Stomach (tissue), 8 donors: ENCODE measurements around the gene EPS8L1. TPM values are rescaled to one million over a fixed set of nuclear protein-coding genes. Genes with fewer than 3 reads are reported as not detected.

Source experiments
- polyA plus RNA-seq, 3 donors: library from polyadenylated mRNA; stranded (reverse); fragments of 200-250 nt; gene quantifications; one replicate each; pipeline ENCODE4 v1.2.3, GENCODE V29; 2013
- small RNA-seq, 4 donors: library from RNA; depleted of rRNA; stranded (forward); fragments of <200 nt; gene quantifications; one replicate each; pipeline ENCODE3, GENCODE V24; 2016
- total RNA-seq, 5 donors: library from RNA; depleted of rRNA; stranded (reverse); fragments of >200 nt; gene quantifications; one replicate each; pipeline versions ENCODE4 v1.1.0 to v1.2.3, GENCODE V29; 2014 to 2016
- donor health status: healthy with polysubstance abuse.
- donor health status: Bipolar disorder and iron deficiency.
- donor health status: healthy.

The EPS8L1 gene
- total and polyA plus RNA-seq, 8 donors: 32.3 to 320 (median 101) TPM

Small RNA genes lying within 50 kb of the gene (small RNA-seq; reads per million reads assigned to genes)
- gene MIR7975: 0 reads per million in 4 donors

Other genes with a start within 250 kb of the EPS8L1 start
- gene KIR2DS4, start 243.2 kb upstream of the EPS8L1 start, total RNA-seq: not detected
- gene KIR2DS4, start 243.2 kb upstream of the EPS8L1 start, polyA plus RNA-seq: not detected
- not detected for gene KIR3DL2, start 225.4 kb upstream of the EPS8L1 start, total RNA-seq
- not detected for gene KIR3DL2, start 225.4 kb upstream of the EPS8L1 start, polyA plus RNA-seq
- gene FCAR, start 201.6 kb upstream of the EPS8L1 start, total RNA-seq: 1 to 10 TPM in 1 of 5 donors, not detected in 4; 1.3 TPM
- gene FCAR, start 201.6 kb upstream of the EPS8L1 start, polyA plus RNA-seq: 1 to 10 TPM in 1 of 3 donors, under 1 TPM in 1, not detected in 1; 0.15 to 2.2 TPM
- gene NCR1, start 169.7 kb upstream of the EPS8L1 start, total RNA-seq: 1 to 10 TPM in 1 of 5 donors, not detected in 4; 1.1 TPM
- under 1 TPM in 1 of 3 donors, not detected in 2; 0.92 TPM for gene NCR1, start 169.7 kb upstream of the EPS8L1 start, polyA plus RNA-seq
- not detected for gene NLRP7, start 128.3 kb upstream of the EPS8L1 start, total RNA-seq
- gene NLRP7, start 128.3 kb upstream of the EPS8L1 start, polyA plus RNA-seq: not detected
- gene NLRP2, start 109.5 kb upstream of the EPS8L1 start, total RNA-seq: 10 to 100 TPM in 4 of 5 donors, 1 to 10 TPM in 1; 9.4 to 23.5 (median 15.6) TPM
- gene NLRP2, start 109.5 kb upstream of the EPS8L1 start, polyA plus RNA-seq: 10 to 100 TPM in 1 of 3 donors, 1 to 10 TPM in 2; 2.1 to 11.8 (median 4.8) TPM
- 1 to 10 TPM in 1 of 5 donors, not detected in 4; 3.5 TPM for gene GP6, start 37.6 kb upstream of the EPS8L1 start, total RNA-seq
- gene GP6, start 37.6 kb upstream of the EPS8L1 start, polyA plus RNA-seq: under 1 TPM in 1 of 3 donors, not detected in 2; 0.43 TPM
- 100 to 1,000 TPM in 1 of 5 donors, 10 to 100 TPM in 4; 20.6 to 124 (median 28.8) TPM for gene RDH13, start 12.7 kb upstream of the EPS8L1 start, total RNA-seq
- 10 to 100 TPM; 13.1 to 22.0 (median 20.3) TPM for gene RDH13, start 12.7 kb upstream of the EPS8L1 start, polyA plus RNA-seq
- 100 to 1,000 TPM in 4 of 5 donors, 10 to 100 TPM in 1; 52.7 to 261 (median 167) TPM for gene PPP1R12C, start 41.8 kb downstream of the EPS8L1 start, total RNA-seq
- 100 to 1,000 TPM in 1 of 3 donors, 10 to 100 TPM in 2; 77.0 to 136 (median 82.6) TPM for gene PPP1R12C, start 41.8 kb downstream of the EPS8L1 start, polyA plus RNA-seq
- 1 to 10 TPM in 1 of 5 donors, not detected in 4; 1.1 TPM for gene TNNT1, start 73.3 kb downstream of the EPS8L1 start, total RNA-seq
- 10 to 100 TPM in 1 of 3 donors, 1 to 10 TPM in 1, under 1 TPM in 1; 0.87 to 19.6 (median 6.7) TPM for gene TNNT1, start 73.3 kb downstream of the EPS8L1 start, polyA plus RNA-seq
- not detected for gene TNNI3, start 81.9 kb downstream of the EPS8L1 start, total RNA-seq
- 10 to 100 TPM in 1 of 3 donors, 1 to 10 TPM in 2; 4.2 to 14.1 (median 7.8) TPM for gene TNNI3, start 81.9 kb downstream of the EPS8L1 start, polyA plus RNA-seq
- 1 to 10 TPM in 1 of 5 donors, not detected in 4; 1.9 TPM for gene DNAAF3, start 90.7 kb downstream of the EPS8L1 start, total RNA-seq
- gene DNAAF3, start 90.7 kb downstream of the EPS8L1 start, polyA plus RNA-seq: under 1 TPM in 2 of 3 donors, not detected in 1; 0.68 to 0.75 TPM
- gene SYT5, start 104.4 kb downstream of the EPS8L1 start, total RNA-seq: 1 to 10 TPM in 1 of 5 donors, not detected in 4; 1.8 TPM
- gene SYT5, start 104.4 kb downstream of the EPS8L1 start, polyA plus RNA-seq: 1 to 10 TPM in 2 of 3 donors, under 1 TPM in 1; 0.20 to 2.8 (median 1.7) TPM
- gene PTPRH, start 133.6 kb downstream of the EPS8L1 start, total RNA-seq: 10 to 100 TPM; 34.9 to 83.9 (median 52.5) TPM
- 10 to 100 TPM in 2 of 3 donors, 1 to 10 TPM in 1; 5.3 to 22.5 (median 17.3) TPM for gene PTPRH, start 133.6 kb downstream of the EPS8L1 start, polyA plus RNA-seq
- gene TMEM86B, start 152.9 kb downstream of the EPS8L1 start, total RNA-seq: 10 to 100 TPM in 2 of 5 donors, 1 to 10 TPM in 2, under 1 TPM in 1; 0.29 to 47.8 (median 4.9) TPM
- 10 to 100 TPM in 2 of 3 donors, 1 to 10 TPM in 1; 9.1 to 12.4 (median 10.4) TPM for gene TMEM86B, start 152.9 kb downstream of the EPS8L1 start, polyA plus RNA-seq
- 100 to 1,000 TPM in 1 of 5 donors, 10 to 100 TPM in 4; 36.9 to 112 (median 79.9) TPM for gene PPP6R1, start 183.1 kb downstream of the EPS8L1 start, total RNA-seq
- 10 to 100 TPM; 19.5 to 33.6 (median 24.4) TPM for gene PPP6R1, start 183.1 kb downstream of the EPS8L1 start, polyA plus RNA-seq
- gene HSPBP1, start 204.2 kb downstream of the EPS8L1 start, total RNA-seq: 10 to 100 TPM in 3 of 5 donors, 1 to 10 TPM in 2; 5.3 to 69.2 (median 14.9) TPM
- 10 to 100 TPM; 27.5 to 40.2 (median 32.6) TPM for gene HSPBP1, start 204.2 kb downstream of the EPS8L1 start, polyA plus RNA-seq
- gene BRSK1, start 208.1 kb downstream of the EPS8L1 start, total RNA-seq: 10 to 100 TPM in 2 of 5 donors, 1 to 10 TPM in 1, not detected in 2; 5.7 to 67.7 (median 45.1) TPM
- gene BRSK1, start 208.1 kb downstream of the EPS8L1 start, polyA plus RNA-seq: 1 to 10 TPM; 1.5 to 5.0 (median 2.4) TPM
- gene TMEM150B, start 249.5 kb downstream of the EPS8L1 start, total RNA-seq: 10 to 100 TPM in 1 of 5 donors, 1 to 10 TPM in 2, not detected in 2; 1.3 to 15.8 (median 3.3) TPM
- gene TMEM150B, start 249.5 kb downstream of the EPS8L1 start, polyA plus RNA-seq: under 1 TPM; 0.18 to 0.92 (median 0.87) TPM